ENCODE results near the gene SYDE1.

DNA sequence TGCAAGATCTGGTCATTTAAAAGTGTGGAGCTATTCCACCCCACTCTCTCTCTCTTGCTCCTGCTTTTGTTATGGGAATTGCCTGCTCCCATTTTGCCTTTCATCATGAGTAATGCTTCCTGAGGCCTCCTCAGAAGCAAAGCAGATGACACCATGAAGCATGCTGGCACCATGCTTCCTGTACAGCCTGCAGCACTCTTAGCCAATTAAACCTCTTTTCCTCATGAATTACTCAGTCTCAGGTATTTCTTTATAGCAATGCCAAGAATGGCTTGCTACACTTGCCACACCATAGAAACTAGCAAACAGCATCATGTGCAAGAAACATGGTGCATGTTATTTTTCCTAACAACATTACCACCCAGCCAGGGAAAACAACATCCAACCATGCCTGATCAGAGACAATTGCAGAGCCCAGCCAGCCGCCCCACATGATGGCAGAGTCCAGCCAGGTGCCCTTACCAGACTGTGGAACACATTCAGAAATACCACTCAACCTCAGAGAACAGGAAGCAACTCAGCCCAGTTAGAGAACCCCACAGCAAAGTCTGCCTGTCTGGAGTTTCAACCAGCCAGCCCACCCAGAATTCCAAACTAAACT is 36.9 kb downstream of the SYDE1 start:
- TF ChIP-seq, protein P1, sequence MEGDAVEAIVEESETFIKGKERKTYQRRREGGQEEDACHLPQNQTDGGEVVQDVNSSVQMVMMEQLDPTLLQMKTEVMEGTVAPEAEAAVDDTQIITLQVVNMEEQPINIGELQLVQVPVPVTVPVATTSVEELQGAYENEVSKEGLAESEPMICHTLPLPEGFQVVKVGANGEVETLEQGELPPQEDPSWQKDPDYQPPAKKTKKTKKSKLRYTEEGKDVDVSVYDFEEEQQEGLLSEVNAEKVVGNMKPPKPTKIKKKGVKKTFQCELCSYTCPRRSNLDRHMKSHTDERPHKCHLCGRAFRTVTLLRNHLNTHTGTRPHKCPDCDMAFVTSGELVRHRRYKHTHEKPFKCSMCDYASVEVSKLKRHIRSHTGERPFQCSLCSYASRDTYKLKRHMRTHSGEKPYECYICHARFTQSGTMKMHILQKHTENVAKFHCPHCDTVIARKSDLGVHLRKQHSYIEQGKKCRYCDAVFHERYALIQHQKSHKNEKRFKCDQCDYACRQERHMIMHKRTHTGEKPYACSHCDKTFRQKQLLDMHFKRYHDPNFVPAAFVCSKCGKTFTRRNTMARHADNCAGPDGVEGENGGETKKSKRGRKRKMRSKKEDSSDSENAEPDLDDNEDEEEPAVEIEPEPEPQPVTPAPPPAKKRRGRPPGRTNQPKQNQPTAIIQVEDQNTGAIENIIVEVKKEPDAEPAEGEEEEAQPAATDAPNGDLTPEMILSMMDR (conservative IDR thresholded peaks at IDR 0.05 in 1 of 2, IDR thresholded peaks at IDR 0.05 in 1 of 2; ENCODE audit: extremely low read depth in 1 of 2, insufficient read depth in 1 of 2, low read depth in 1 of 2, low read length in 2 of 2): no peak
- no peak for TF ChIP-seq EZH2 (IDR thresholded peaks at IDR 0.05; ENCODE audit: borderline replicate concordance, low read length)

Data from mammary epithelial cell (primary cell).